ENCODE measurements around the gene ARL8B.

The ARL8B gene

GRCh38 chr3:5155241-5155640 lies 33.1 kb downstream of the ARL8B start:
- no peak for TF ChIP-seq CTCF (IDR thresholded peaks at IDR 0.05; ENCODE audit: insufficient read depth, low read depth, low read length, missing control alignments)
- no peak overlapping the region for H3K4me3 ChIP-seq (ENCODE audit: low read depth, low read length)
- DNase-seq (ENCODE audit: low read depth): no peak

GRCh38 chr3:5160321-5160720 lies 38.2 kb downstream of the ARL8B start:
- no peak overlapping the region for H3K4me3 ChIP-seq (ENCODE audit: low read depth, low read length)
- no peak for TF ChIP-seq CTCF (IDR thresholded peaks at IDR 0.05; ENCODE audit: insufficient read depth, low read depth, low read length, missing control alignments)
- DNase-seq (ENCODE audit: low read depth): no peak

- DNase-seq (ENCODE audit: low read depth): no peak
- no peak for TF ChIP-seq CTCF (IDR thresholded peaks at IDR 0.05; ENCODE audit: insufficient read depth, low read depth, low read length, missing control alignments)
- H3K4me3 ChIP-seq (ENCODE audit: low read depth, low read length): no peak overlapping the region
Measured at GRCh38 chr3:5160940-5161858, 39.1 kb downstream of the ARL8B start.

GRCh38 chr3:5162102-5162501 lies 40.0 kb downstream of the ARL8B start:
- DNase-seq (ENCODE audit: low read depth): no peak
- no peak overlapping the region for H3K4me3 ChIP-seq (ENCODE audit: low read depth, low read length)

GRCh38 chr3:5165698-5166097 lies 43.6 kb downstream of the ARL8B start:
- DNase-seq (ENCODE audit: low read depth): no peak
- no peak overlapping the region for H3K4me3 ChIP-seq (ENCODE audit: low read depth, low read length)
- TF ChIP-seq CTCF (IDR thresholded peaks at IDR 0.05; ENCODE audit: insufficient read depth, low read depth, low read length, missing control alignments): no peak

More at GRCh38 chr3:5162102-5162501, 40.0 kb downstream of the ARL8B start:
- no peak for TF ChIP-seq CTCF (IDR thresholded peaks at IDR 0.05; ENCODE audit: insufficient read depth, low read depth, low read length, missing control alignments)

- no peak for DNase-seq (ENCODE audit: low read depth)
- no peak overlapping the region for H3K4me3 ChIP-seq (ENCODE audit: low read depth, low read length)
- no peak for TF ChIP-seq CTCF (IDR thresholded peaks at IDR 0.05; ENCODE audit: insufficient read depth, low read depth, low read length, missing control alignments)
Measured at GRCh38 chr3:5166846-5167245, 44.8 kb downstream of the ARL8B start.

All from GM12865 (cell line).